Measurements from ENCODE around the gene IL23R. TPM values are rescaled to one million over a fixed set of nuclear protein-coding genes. Genes with fewer than 3 reads are reported as not detected.

IL23R gene
- total and polyA plus RNA-seq, 2 of the 8 experiments (the other 6 are each of a cell fraction or from before 2014, with no cell fraction given): not detected

GRCh38 chr1:67194209-67194863 lies 28.1 kb downstream of the IL23R start:
- H3K79me2 ChIP-seq (ENCODE audit: control insufficient read depth in 1 of 2, insufficient read depth in 2 of 2, low read length in 2 of 2): no peaks in the 10 kb centered on the region
- ChIA-PET POLR2A (ENCODE audit: partially characterized antibody) (no interaction called here), CTCF (ENCODE audit: partially characterized antibody) (interaction anchor here (0.6 to 1.8 kb wide), 5 partner anchors 15 to 66 kb away, joined by 3 to 6 read pairs (median 5); no protein-coding TSS in a partner anchor)
- no peak for TF ChIP-seq EP300 (IDR thresholded peaks at IDR 0.05; ENCODE audit: borderline replicate concordance in 1 of 2, low read depth in 2 of 2, low read length in 2 of 2)
- no peak for TF ChIP-seq MAX (IDR thresholded peaks at IDR 0.05)
- no peak for TF ChIP-seq CBX8 (IDR thresholded peaks at IDR 0.05; ENCODE audit: borderline replicate concordance, low read depth, low read length)
- H3K4ac ChIP-seq (replicated peaks; ENCODE audit: insufficient read length, low read depth, low read length): no peak overlapping the region
- no peak overlapping the region for H3K23ac ChIP-seq (ENCODE audit: insufficient read length)
- no peak overlapping the region for H3K14ac ChIP-seq (ENCODE audit: insufficient read length)
- H2BK20ac ChIP-seq (ENCODE audit: low read length): no peak overlapping the region
- no peak overlapping the region for H3K56ac ChIP-seq (replicated peaks; ENCODE audit: insufficient read length, low read depth, low read length)
- no peak overlapping the region for H3K27ac ChIP-seq (ENCODE audit: low read depth, low read length)
- no peak overlapping the region for H2BK12ac ChIP-seq (ENCODE audit: low read depth, low read length)
- no peak overlapping the region for H4K91ac ChIP-seq (replicated peaks; ENCODE audit: insufficient read length, low read length)
- no peak overlapping the region for H4K8ac ChIP-seq (ENCODE audit: extremely low read depth, insufficient read depth, low read length)
- H4K5ac ChIP-seq (ENCODE audit: insufficient read length, low read depth, low read length): no peak overlapping the region
- H3K4me3 ChIP-seq (ENCODE audit: extremely low read depth in 1 of 4, insufficient read depth in 2 of 4, low read depth in 3 of 4, low read length in 4 of 4): no peak overlapping the region
- no peak overlapping the region for H2BK15ac ChIP-seq (ENCODE audit: low read length)
- no peaks in the 10 kb centered on the region for H4K20me1 ChIP-seq (replicated peaks in 1 of 2; ENCODE audit: control insufficient read depth in 1 of 2, insufficient read depth in 2 of 2, low read length in 2 of 2)
- no peak overlapping the region for H3K4me2 ChIP-seq (ENCODE audit: insufficient read depth in 1 of 2, low read depth in 2 of 2, low read length in 2 of 2)
- DNase-seq (ENCODE audit: low read depth in 1 of 2, low spot score in 2 of 2): no peak
- H3K79me1 ChIP-seq (ENCODE audit: low read depth, low read length): no peaks in the 10 kb centered on the region
- H3K18ac ChIP-seq (ENCODE audit: extremely low read depth, low read length): no peak overlapping the region
- 76% methylated on average over 2 of the region's 2 CpGs; no CpG with 5 or more reads in 1 of the 2 experiments for whole genome bisulfite sequencing, 2 experiments (ENCODE audit: extremely low coverage in 1 of 2, insufficient coverage in 1 of 2, insufficient read length in 1 of 2, insufficient replicate concordance in 2 of 2, low coverage in 1 of 2, low lambda C conversion rate in 2 of 2, missing lambda C conversion rate in 1 of 2)
- peaks cover 2% of the 10 kb centered on the region; the same call in 1 of the 2 replicates for H3K23me2 ChIP-seq (ENCODE audit: low read depth, low read length)
- H2AFZ ChIP-seq (ENCODE audit: low read length): no peak overlapping the region
- no peaks in the 10 kb centered on the region for H3K4me1 ChIP-seq (replicated peaks in 1 of 4; ENCODE audit: control insufficient read depth in 3 of 4, insufficient read depth in 4 of 4, low read length in 3 of 4)
- H2BK5ac ChIP-seq (ENCODE audit: low read depth, low read length): no peak overlapping the region
- H3K27me3 ChIP-seq (replicated peaks in 1 of 4; ENCODE audit: control insufficient read depth in 3 of 4, extremely low read depth in 1 of 4, insufficient read depth in 3 of 4, low read length in 3 of 4): no peaks in the 10 kb centered on the region
- no peak overlapping the region for H2AK5ac ChIP-seq (ENCODE audit: low read depth, low read length)
- no peak overlapping the region for H3K9ac ChIP-seq (replicated peaks in 1 of 4; ENCODE audit: extremely low read depth in 1 of 4, low read depth in 3 of 4, low read length in 3 of 4)
- H3K9me3 ChIP-seq (ENCODE audit: insufficient read depth in 2 of 2, low read depth in 1 of 2, low read length in 1 of 2): no peaks in the 10 kb centered on the region
- no peaks in the 10 kb centered on the region for H3K36me3 ChIP-seq (ENCODE audit: control insufficient read depth in 2 of 4, insufficient read depth in 4 of 4, low read length in 3 of 4)
- FAIRE-seq: no peak
- no peak overlapping the region for H2BK120ac ChIP-seq (replicated peaks; ENCODE audit: low read depth, low read length)

All from H1 (cell line).